ENCODE results near the gene DIP2B.

DIP2B gene

DNA sequence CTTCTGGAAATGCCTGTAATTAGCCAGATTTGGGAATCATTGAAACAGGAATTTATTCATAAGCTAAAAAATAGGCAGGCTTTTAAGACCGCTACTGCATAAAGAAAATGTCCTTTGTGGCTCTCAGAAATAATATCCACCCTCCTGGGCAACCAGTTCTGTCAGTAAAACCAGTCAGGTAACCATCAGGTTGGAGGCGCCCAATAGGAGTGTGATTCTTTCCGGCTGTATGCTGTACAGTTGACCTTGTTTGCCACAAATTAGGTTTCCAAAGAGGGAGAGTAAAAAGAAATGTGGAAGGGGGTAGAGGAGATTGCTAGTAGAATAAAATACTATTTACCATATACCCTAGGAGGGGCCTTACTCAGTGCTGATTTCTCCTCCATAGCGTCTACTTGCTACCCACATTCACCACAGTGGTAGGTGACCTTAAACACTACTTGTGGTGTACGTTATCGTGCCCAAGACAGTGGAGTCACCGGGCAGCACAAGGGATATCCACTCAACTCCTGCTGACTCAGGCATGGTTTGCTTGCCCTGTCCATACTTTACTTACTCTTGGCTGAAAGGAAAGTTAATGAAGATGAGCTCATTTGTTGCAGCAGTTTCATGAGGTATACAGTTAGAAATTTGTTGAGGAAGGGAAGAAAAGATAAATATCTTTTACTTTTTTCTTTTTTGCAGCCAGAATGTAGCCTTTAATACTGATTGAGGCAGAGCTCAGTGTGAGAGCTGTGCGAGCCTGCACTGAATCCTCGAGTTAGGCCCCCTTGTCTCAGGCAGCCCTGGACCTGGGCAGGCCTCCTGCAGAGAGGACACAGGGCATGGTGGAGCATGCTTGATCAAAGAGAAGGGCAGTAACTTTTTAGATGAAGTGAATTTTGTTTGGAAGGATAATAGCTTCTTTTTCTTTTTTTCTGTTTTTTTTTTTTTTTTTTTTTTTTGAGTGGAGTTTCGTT lies 76.7 kb downstream of the DIP2B start:
- Histone ChIP-seq H3K4me3 (ENCODE audit: insufficient read length, low read depth) (no peak overlapping the region), H3K4me1 (ENCODE audit: insufficient read depth, insufficient read length) (no peaks in the 10 kb centered on the region), H3K36me3 (ENCODE audit: insufficient read depth, insufficient read length, low read length) (peaks cover 2% of the 10 kb centered on the region), H3K9me3 (ENCODE audit: insufficient read depth, low read length) (no peaks in the 10 kb centered on the region), H3K9ac (ENCODE audit: insufficient read length, low read depth) (no peak overlapping the region), H3K27me3 (ENCODE audit: insufficient read depth, insufficient read length) (no peaks in the 10 kb centered on the region)
- TF ChIP-seq ZNF274 (IDR thresholded peaks at IDR 0.05; ENCODE audit: low read depth, low read length) (no peak), SUZ12 (IDR thresholded peaks at IDR 0.05; ENCODE audit: extremely low read depth, insufficient read depth, insufficient read length) (no peak), YY1 (IDR thresholded peaks at IDR 0.05; ENCODE audit: insufficient read depth, insufficient read length) (no peak)
- DNase-seq (ENCODE audit: low read depth, low spot score) = no peak

DNA sequence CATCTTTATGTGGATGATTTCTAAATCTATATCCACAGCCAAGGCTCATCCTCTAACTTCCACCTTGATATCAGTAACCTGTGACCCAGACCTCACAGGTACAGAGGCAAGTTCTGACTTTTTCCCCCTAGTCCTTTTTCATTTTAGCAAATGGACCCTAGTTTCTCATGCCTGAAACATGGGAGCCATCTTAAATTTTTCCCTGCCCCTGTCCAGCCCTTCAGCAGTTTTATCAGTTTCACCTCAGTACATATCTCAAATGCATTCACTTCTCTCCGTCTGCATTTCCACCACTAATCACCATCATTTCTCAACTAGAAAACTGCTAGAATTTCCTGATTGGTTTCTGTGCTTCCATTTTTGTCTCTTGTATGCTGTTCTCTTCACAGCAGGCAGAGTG lies 79.3 kb downstream of the DIP2B start:
- Histone ChIP-seq H3K9me3 (ENCODE audit: insufficient read depth, low read length) (no peaks in the 10 kb centered on the region), H3K9ac (ENCODE audit: insufficient read length, low read depth) (no peak overlapping the region)
- TF ChIP-seq YY1 (IDR thresholded peaks at IDR 0.05; ENCODE audit: insufficient read depth, insufficient read length) = no peak
- TF ChIP-seq SUZ12 (IDR thresholded peaks at IDR 0.05; ENCODE audit: extremely low read depth, insufficient read depth, insufficient read length) = no peak
- TF ChIP-seq ZNF274 (IDR thresholded peaks at IDR 0.05; ENCODE audit: low read depth, low read length) = no peak

DNA sequence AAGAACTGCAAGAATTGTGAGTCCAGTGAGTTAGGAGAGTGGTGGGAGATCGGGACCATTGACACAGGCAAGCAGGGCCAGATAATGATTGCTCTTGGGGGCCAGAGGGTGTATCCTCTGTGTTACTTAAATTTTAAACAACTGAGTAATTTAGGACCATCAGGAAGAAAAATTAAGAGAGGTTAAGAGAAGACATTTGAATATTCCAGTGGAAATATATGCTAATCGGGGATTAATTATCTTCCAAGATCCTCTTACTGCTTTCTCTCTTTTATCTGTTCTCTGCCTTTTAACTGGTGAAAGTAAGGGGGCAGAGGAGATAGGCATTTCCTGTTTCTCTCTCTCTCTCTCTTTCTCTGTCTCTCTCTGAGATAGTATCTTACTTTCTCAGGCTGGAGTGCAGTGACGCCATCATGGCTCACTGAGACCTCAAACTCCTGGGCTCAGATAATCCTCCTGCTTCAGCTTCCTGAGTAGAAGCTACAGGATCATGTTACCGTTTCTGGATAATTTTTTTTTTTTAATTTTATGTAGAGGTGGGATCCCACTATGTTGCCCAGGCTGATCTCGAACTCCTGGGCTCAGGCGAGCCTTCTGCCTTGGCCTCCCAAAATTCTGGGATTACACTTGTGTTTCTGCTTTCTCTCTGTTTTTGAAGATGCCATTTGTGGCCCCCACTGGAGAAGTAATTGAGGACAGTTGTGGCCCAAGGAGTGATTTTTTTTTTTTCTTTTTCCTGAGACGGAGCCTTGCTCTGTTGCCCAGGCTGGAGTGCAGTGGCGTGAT lies 85.1 kb downstream of the DIP2B start:
- H3K4me3 ChIP-seq (ENCODE audit: insufficient read length, low read depth) = no peak overlapping the region

More for the DNA sequence above, 79.3 kb downstream of the DIP2B start:
- Histone ChIP-seq H3K36me3 (ENCODE audit: insufficient read depth, insufficient read length, low read length) (peaks cover 2% of the 10 kb centered on the region), H3K27me3 (ENCODE audit: insufficient read depth, insufficient read length) (no peaks in the 10 kb centered on the region), H3K4me1 (ENCODE audit: insufficient read depth, insufficient read length) (no peaks in the 10 kb centered on the region), H3K4me3 (ENCODE audit: insufficient read length, low read depth) (no peak overlapping the region)
- no peak for DNase-seq (ENCODE audit: low read depth, low spot score)

DNA sequence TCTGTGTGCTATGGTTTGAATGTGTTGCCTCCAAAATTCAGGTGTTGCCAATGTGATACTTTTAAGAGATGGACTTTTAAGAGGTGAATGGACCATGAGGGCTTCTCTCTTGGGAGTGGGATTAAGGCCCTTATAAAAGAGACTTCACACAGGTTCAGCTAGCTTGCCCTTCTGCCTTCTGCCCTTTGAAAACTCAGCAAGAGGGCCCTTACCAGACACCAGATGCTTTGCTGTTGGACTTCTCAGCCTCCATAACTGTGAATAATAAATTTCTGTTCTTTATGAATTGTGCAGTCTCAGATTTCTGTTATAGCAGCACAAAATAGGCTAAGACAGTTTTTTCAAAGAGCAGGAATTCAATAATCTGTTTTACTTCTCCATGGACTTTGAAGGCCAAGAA lies 86.1 kb downstream of the DIP2B start:
- no peak for DNase-seq (ENCODE audit: low read depth, low spot score)
- H3K9me3 ChIP-seq (ENCODE audit: insufficient read depth, low read length) = no peaks in the 10 kb centered on the region

More for the DNA sequence above, 85.1 kb downstream of the DIP2B start:
- no peak for TF ChIP-seq ZNF274 (IDR thresholded peaks at IDR 0.05; ENCODE audit: low read depth, low read length)
- no peak for TF ChIP-seq SUZ12 (IDR thresholded peaks at IDR 0.05; ENCODE audit: extremely low read depth, insufficient read depth, insufficient read length)
- TF ChIP-seq YY1 (IDR thresholded peaks at IDR 0.05; ENCODE audit: insufficient read depth, insufficient read length) = no peak
- Histone ChIP-seq H3K9me3 (ENCODE audit: insufficient read depth, low read length) (no peaks in the 10 kb centered on the region), H3K36me3 (ENCODE audit: insufficient read depth, insufficient read length, low read length) (peaks cover under 1% of the 10 kb centered on the region), H3K4me1 (ENCODE audit: insufficient read depth, insufficient read length) (no peaks in the 10 kb centered on the region), H3K27me3 (ENCODE audit: insufficient read depth, insufficient read length) (no peaks in the 10 kb centered on the region), H3K9ac (ENCODE audit: insufficient read length, low read depth) (no peak overlapping the region)
- DNase-seq (ENCODE audit: low read depth, low spot score) = no peak

DNA sequence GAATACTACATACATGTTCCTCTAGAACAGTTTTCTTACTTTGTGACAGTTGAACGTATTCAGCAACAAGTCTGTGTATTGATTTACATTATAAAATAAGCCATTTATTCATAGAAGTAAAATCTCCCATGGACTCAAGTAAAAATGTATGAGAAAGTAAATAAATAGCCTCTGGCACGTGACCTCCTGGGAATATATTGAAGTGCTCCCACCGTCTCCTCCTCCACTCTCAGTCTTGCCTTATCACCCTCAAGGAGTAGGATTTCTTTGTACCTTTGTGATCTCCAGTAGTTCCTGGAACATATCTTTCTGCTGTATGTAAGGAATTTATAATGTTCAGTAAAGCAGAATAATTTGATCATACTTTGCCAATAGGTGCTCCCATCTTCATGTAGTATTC lies 90.9 kb downstream of the DIP2B start:
- H3K9me3 ChIP-seq (ENCODE audit: insufficient read depth, low read length) = no peaks in the 10 kb centered on the region
- H3K27me3 ChIP-seq (ENCODE audit: insufficient read depth, insufficient read length) = no peaks in the 10 kb centered on the region
- DNase-seq (ENCODE audit: low read depth, low spot score) = no peak
- TF ChIP-seq YY1 (IDR thresholded peaks at IDR 0.05; ENCODE audit: insufficient read depth, insufficient read length) (no peak), SUZ12 (IDR thresholded peaks at IDR 0.05; ENCODE audit: extremely low read depth, insufficient read depth, insufficient read length) (no peak), ZNF274 (IDR thresholded peaks at IDR 0.05; ENCODE audit: low read depth, low read length) (no peak)
- no peaks in the 10 kb centered on the region for H3K36me3 ChIP-seq (ENCODE audit: insufficient read depth, insufficient read length, low read length)
- H3K9ac ChIP-seq (ENCODE audit: insufficient read length, low read depth) = no peak overlapping the region
- no peaks in the 10 kb centered on the region for H3K4me1 ChIP-seq (ENCODE audit: insufficient read depth, insufficient read length)
- no peak overlapping the region for H3K4me3 ChIP-seq (ENCODE audit: insufficient read length, low read depth)

More for the DNA sequence above, 86.1 kb downstream of the DIP2B start:
- Histone ChIP-seq H3K27me3 (ENCODE audit: insufficient read depth, insufficient read length) (no peaks in the 10 kb centered on the region), H3K4me3 (ENCODE audit: insufficient read length, low read depth) (no peak overlapping the region), H3K36me3 (ENCODE audit: insufficient read depth, insufficient read length, low read length) (no peaks in the 10 kb centered on the region), H3K4me1 (ENCODE audit: insufficient read depth, insufficient read length) (no peaks in the 10 kb centered on the region), H3K9ac (ENCODE audit: insufficient read length, low read depth) (no peak overlapping the region)
- no peak for TF ChIP-seq ZNF274 (IDR thresholded peaks at IDR 0.05; ENCODE audit: low read depth, low read length)
- no peak for TF ChIP-seq SUZ12 (IDR thresholded peaks at IDR 0.05; ENCODE audit: extremely low read depth, insufficient read depth, insufficient read length)
- TF ChIP-seq YY1 (IDR thresholded peaks at IDR 0.05; ENCODE audit: insufficient read depth, insufficient read length) = no peak

DNA sequence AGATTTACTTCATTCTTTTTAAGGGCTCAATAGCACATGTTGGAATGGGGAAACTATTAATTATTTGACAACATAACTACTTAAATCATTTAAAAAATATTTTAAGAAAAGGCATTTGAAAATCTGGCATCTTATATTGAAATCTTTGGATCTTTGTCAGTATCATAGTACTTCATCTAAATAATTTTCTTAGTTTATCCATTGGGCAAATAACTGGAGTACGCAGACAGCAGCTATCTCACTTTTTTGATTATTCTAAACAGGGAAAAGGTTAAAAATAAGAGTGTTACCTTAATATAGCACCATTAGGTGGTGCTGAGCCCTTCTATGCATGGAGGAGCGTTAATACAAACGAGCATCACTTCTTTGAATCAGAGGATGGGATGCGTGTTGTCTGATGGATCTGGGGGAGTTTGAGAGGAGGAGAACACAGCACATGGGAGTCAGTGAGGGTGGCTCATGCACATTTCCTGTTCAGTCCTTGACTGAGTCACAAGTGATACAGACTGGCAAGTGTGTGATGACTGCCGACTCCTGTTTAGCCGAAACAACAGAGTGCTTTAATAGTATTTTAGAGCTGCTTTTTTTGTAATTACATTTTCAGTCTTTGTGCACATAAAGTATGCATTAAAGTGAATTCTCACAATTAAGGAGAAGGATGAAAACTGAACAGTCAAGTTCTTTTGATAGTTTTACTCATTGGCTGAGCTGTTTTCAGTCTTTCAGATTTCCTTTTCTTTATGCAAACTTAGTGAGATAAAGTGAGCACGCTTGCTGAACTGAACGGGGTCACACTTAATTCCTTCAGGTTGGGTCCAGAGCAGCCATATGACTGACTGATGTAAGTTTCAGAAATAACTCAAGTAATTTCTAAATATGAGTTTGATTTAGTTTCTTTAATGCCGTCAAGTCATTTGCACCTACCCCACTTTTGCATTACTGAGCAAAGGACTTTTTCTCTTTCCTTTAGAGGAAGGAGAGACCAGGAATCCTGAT lies 92.7 kb downstream of the DIP2B start:
- Histone ChIP-seq H3K9me3 (ENCODE audit: insufficient read depth, low read length) (no peaks in the 10 kb centered on the region), H3K27me3 (ENCODE audit: insufficient read depth, insufficient read length) (no peaks in the 10 kb centered on the region), H3K9ac (ENCODE audit: insufficient read length, low read depth) (no peak overlapping the region), H3K4me3 (ENCODE audit: insufficient read length, low read depth) (no peak overlapping the region), H3K36me3 (ENCODE audit: insufficient read depth, insufficient read length, low read length) (no peaks in the 10 kb centered on the region), H3K4me1 (ENCODE audit: insufficient read depth, insufficient read length) (no peaks in the 10 kb centered on the region)
- no peak for TF ChIP-seq YY1 (IDR thresholded peaks at IDR 0.05; ENCODE audit: insufficient read depth, insufficient read length)
- no peak for TF ChIP-seq ZNF274 (IDR thresholded peaks at IDR 0.05; ENCODE audit: low read depth, low read length)
- TF ChIP-seq SUZ12 (IDR thresholded peaks at IDR 0.05; ENCODE audit: extremely low read depth, insufficient read depth, insufficient read length) = no peak
- no peak for DNase-seq (ENCODE audit: low read depth, low spot score)
